ENCODE results near the gene THSD4. TPM values are rescaled to one million over a fixed set of nuclear protein-coding genes. Genes with fewer than 3 reads are reported as not detected.

THSD4 gene
- total and polyA plus RNA-seq, 9 of the 15 experiments (the other 6 are each of a cell fraction or from before 2014, with no cell fraction given) = 0.04 TPM; not detected in 5

GRCh38 chr15:71709808-71710418 is 594.6 kb downstream of the THSD4 start:
- 2% methylated on average over 3 of the region's 3 CpGs for WGBS (ENCODE audit: insufficient coverage, low coverage, missing lambda C conversion rate)

GRCh38 chr15:71712182-71712581 is 596.9 kb downstream of the THSD4 start:
- no peaks in the 10 kb centered on the region for H3K36me3 ChIP-seq (ENCODE audit: control insufficient read depth, insufficient read depth, low read length)
- TF ChIP-seq XRCC4 (IDR thresholded peaks at IDR 0.05; ENCODE audit: extremely low read depth, insufficient read depth, insufficient read length) = no peak
- no peak for TF ChIP-seq TEAD4 (IDR thresholded peaks at IDR 0.05; ENCODE audit: low read length)
- no peak for TF ChIP-seq TEAD4 (CRISPR knock-in tag; IDR thresholded peaks at IDR 0.05; ENCODE audit: borderline replicate concordance)
- no peak for TF ChIP-seq ZBTB11 (CRISPR knock-in tag; IDR thresholded peaks at IDR 0.05)
- TF ChIP-seq CBX2 (IDR thresholded peaks at IDR 0.05; ENCODE audit: insufficient read depth, low read length, poor library complexity, severe bottlenecking) = no peak
- TF ChIP-seq TFAP4 (CRISPR knock-in tag; IDR thresholded peaks at IDR 0.05; ENCODE audit: borderline replicate concordance) = no peak
- no peak for TF ChIP-seq EHMT2 (IDR thresholded peaks at IDR 0.05)
- TF ChIP-seq BACH1 (tag; IDR thresholded peaks at IDR 0.05) = no peak
- TF ChIP-seq FOXP1 (CRISPR knock-in tag; IDR thresholded peaks at IDR 0.05) = no peak

More at GRCh38 chr15:71709808-71710418, 594.6 kb downstream of the THSD4 start:
- Histone ChIP-seq H3K79me2 (ENCODE audit: control insufficient read depth, insufficient read depth, low read length) (no peaks in the 10 kb centered on the region), H4K20me1 (replicated peaks; ENCODE audit: control insufficient read depth, insufficient read depth, low read length) (no peaks in the 10 kb centered on the region; the same call in 1 of the 2 replicates), H3K9ac (ENCODE audit: insufficient read depth in 1 of 2, low read depth in 2 of 2, low read length in 2 of 2) (no peak overlapping the region), H3K4me1 (replicated peaks in 1 of 2; ENCODE audit: control insufficient read depth in 2 of 2, insufficient read depth in 2 of 2, low read length in 2 of 2) (no peaks in the 10 kb centered on the region), H3K9me3 (replicated peaks; ENCODE audit: control insufficient read depth, insufficient read depth, low read depth, low read length) (no peaks in the 10 kb centered on the region), H3K9me1 (ENCODE audit: control insufficient read depth, insufficient read depth, low read length) (no peaks in the 10 kb centered on the region), H2AFZ (ENCODE audit: low read depth, low read length) (no peak overlapping the region), H3K4me3 (no peak overlapping the region), H3K27me3 (ENCODE audit: control insufficient read depth in 2 of 2, insufficient read depth in 2 of 2, low read length in 2 of 2) (peaks cover 0 to 6% of the 10 kb centered on the region in 2 experiments; a peak in 3 of 5 replicates), H3K4me2 (ENCODE audit: insufficient read depth, low read length) (no peak overlapping the region), H3K36me3 (ENCODE audit: control insufficient read depth, insufficient read depth, low read length) (no peaks in the 10 kb centered on the region), H3K27ac (ENCODE audit: extremely low read depth, low read depth, low read length) (no peak overlapping the region)
- ChIA-PET POLR2A (interaction anchor here (1.2 kb wide), 1 partner anchor 11 kb away, joined by 6 read pairs; no protein-coding TSS in a partner anchor), CTCF (ENCODE audit: low intra/inter-chr PET ratio) (no interaction called here)
- ATAC-seq (no peak), FAIRE-seq (no peak), DNase-seq (ENCODE audit: extremely low read depth in 1 of 4, low spot score in 3 of 4) (no peak)
- no TSS peak for BruUV-seq (replicated peaks)
- in situ Hi-C loops (cut with MboI) = no loop called here
- no peak for TF ChIP-seq ELF2 (CRISPR knock-in tag; IDR thresholded peaks at IDR 0.05)
- TF ChIP-seq ZNF324 (CRISPR knock-in tag; IDR thresholded peaks at IDR 0.05) = no peak
- intact Hi-C loops (cut with micrococcal nuclease) = no loop called here

More at GRCh38 chr15:71712182-71712581, 596.9 kb downstream of the THSD4 start:
- ATAC-seq = no peak
- Histone ChIP-seq H3K9me3 (replicated peaks; ENCODE audit: control insufficient read depth, insufficient read depth, low read depth, low read length) (no peaks in the 10 kb centered on the region), H3K27ac (ENCODE audit: extremely low read depth, low read depth, low read length) (no peak overlapping the region), H3K79me2 (ENCODE audit: control insufficient read depth, insufficient read depth, low read length) (no peaks in the 10 kb centered on the region), H3K4me2 (ENCODE audit: insufficient read depth, low read length) (no peak overlapping the region), H3K27me3 (ENCODE audit: control insufficient read depth in 2 of 2, insufficient read depth in 2 of 2, low read length in 2 of 2) (peaks cover 0 to 6% of the 10 kb centered on the region in 2 experiments; a peak in 3 of 5 replicates), H4K20me1 (replicated peaks; ENCODE audit: control insufficient read depth, insufficient read depth, low read length) (no peaks in the 10 kb centered on the region; the same call in 1 of the 2 replicates), H3K4me3 (no peak overlapping the region), H3K4me1 (replicated peaks in 1 of 2; ENCODE audit: control insufficient read depth in 2 of 2, insufficient read depth in 2 of 2, low read length in 2 of 2) (no peaks in the 10 kb centered on the region), H3K9ac (ENCODE audit: insufficient read depth in 1 of 2, low read depth in 2 of 2, low read length in 2 of 2) (no peak overlapping the region), H3K9me1 (ENCODE audit: control insufficient read depth, insufficient read depth, low read length) (no peaks in the 10 kb centered on the region), H2AFZ (ENCODE audit: low read depth, low read length) (no peak overlapping the region)
- in situ Hi-C loops (cut with MboI) = no loop called here
- no peak for FAIRE-seq
- no peak for DNase-seq (ENCODE audit: extremely low read depth in 1 of 4, low spot score in 3 of 4)
- BruUV-seq (replicated peaks) = no TSS peak
- POLR2A ChIA-PET = no interaction called here
- intact Hi-C loops (cut with micrococcal nuclease) = no loop called here
- CTCF ChIA-PET (ENCODE audit: low intra/inter-chr PET ratio) = no interaction called here
